ENCODE data around the gene ASXL3. TPM values are rescaled to one million over a fixed set of nuclear protein-coding genes. Genes with fewer than 3 reads are reported as not detected.

The ASXL3 gene
- total and polyA plus RNA-seq, 2 donors (not counting 1 experiment from before 2014, with no cell fraction given) = 0.02 TPM; not detected in 1

DNA sequence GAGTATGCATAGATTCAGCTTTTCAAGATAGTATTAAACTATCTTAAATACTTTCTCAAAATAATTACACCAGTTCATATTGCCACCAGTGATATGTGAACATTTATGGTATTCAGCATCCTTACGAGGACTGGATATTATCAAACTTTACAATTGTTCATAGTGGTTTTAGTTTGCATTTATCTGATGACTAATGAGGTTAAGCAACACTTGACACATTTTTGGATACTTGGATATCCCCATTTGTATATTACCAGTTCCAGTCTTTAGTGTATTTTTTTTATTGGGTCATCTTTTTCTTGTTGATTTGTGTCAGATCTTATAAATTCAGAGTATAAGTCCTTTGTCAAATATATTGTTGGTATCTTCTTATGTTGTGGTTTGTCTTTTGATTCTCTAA, 128.4 kb downstream of the ASXL3 start:
- Histone ChIP-seq H3K4me1 (ENCODE audit: control insufficient read depth in 2 of 2, insufficient read depth in 2 of 2, low read length in 2 of 2) (no peaks in the 10 kb centered on the region), H3K27ac (ENCODE audit: low read length in 2 of 2) (no peak overlapping the region), H3K9ac (ENCODE audit: low read length) (no peak overlapping the region), H2AFZ (ENCODE audit: insufficient read depth, low read depth, low read length, poor library complexity, severe bottlenecking) (no peak overlapping the region), H3K36me3 (replicated peaks in 1 of 2; ENCODE audit: control extremely low read depth in 1 of 2, control insufficient read depth in 1 of 2, extremely low read depth in 1 of 2, insufficient read depth in 2 of 2, low read length in 1 of 2) (no peaks in the 10 kb centered on the region), H4K20me1 (ENCODE audit: control insufficient read depth, insufficient read depth, low read length, poor library complexity, severe bottlenecking) (no peaks in the 10 kb centered on the region), H3K79me2 (ENCODE audit: control insufficient read depth, insufficient read depth, low read length) (no peaks in the 10 kb centered on the region), H3K4me3 (ENCODE audit: control extremely low read depth in 1 of 5, extremely low read depth in 1 of 5, insufficient read depth in 1 of 5, low read depth in 2 of 5, low read length in 4 of 5) (no peak overlapping the region), H3K4me2 (replicated peaks; ENCODE audit: low read depth, low read length, poor library complexity, severe bottlenecking) (no peak overlapping the region), H3K9me3 (ENCODE audit: control extremely low read depth in 1 of 3, control insufficient read depth in 2 of 3, insufficient read depth in 1 of 3, low read length in 2 of 3) (no peaks in the 10 kb centered on the region), H3K27me3 (replicated peaks in 1 of 4; ENCODE audit: control extremely low read depth in 1 of 4, control insufficient read depth in 3 of 4, insufficient read depth in 4 of 4, low read length in 3 of 4) (no peaks in the 10 kb centered on the region)
- POLR2A ChIA-PET = no interaction called here
- intact Hi-C loops (cut with micrococcal nuclease) = no loop called here
- no CpG with 5 or more reads among the region's 1 CpG for WGBS (ENCODE audit: insufficient coverage)
- CTCF ChIA-PET = no interaction called here
- H3K9me3 Mint-ChIP-seq (ENCODE audit: insufficient read depth) = no peaks in the 10 kb centered on the region
- no peak overlapping the region for H3K27ac Mint-ChIP-seq
- DNase-seq = no peak
- no peaks in the 10 kb centered on the region for H3K27me3 Mint-ChIP-seq
- H3K4me1 Mint-ChIP-seq = no peaks in the 10 kb centered on the region
- no peak overlapping the region for H3K4me3 Mint-ChIP-seq
- TF ChIP-seq, protein P1, sequence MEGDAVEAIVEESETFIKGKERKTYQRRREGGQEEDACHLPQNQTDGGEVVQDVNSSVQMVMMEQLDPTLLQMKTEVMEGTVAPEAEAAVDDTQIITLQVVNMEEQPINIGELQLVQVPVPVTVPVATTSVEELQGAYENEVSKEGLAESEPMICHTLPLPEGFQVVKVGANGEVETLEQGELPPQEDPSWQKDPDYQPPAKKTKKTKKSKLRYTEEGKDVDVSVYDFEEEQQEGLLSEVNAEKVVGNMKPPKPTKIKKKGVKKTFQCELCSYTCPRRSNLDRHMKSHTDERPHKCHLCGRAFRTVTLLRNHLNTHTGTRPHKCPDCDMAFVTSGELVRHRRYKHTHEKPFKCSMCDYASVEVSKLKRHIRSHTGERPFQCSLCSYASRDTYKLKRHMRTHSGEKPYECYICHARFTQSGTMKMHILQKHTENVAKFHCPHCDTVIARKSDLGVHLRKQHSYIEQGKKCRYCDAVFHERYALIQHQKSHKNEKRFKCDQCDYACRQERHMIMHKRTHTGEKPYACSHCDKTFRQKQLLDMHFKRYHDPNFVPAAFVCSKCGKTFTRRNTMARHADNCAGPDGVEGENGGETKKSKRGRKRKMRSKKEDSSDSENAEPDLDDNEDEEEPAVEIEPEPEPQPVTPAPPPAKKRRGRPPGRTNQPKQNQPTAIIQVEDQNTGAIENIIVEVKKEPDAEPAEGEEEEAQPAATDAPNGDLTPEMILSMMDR (IDR thresholded peaks at IDR 0.05) = no peak
- no peak for TF ChIP-seq EZH2 (IDR thresholded peaks at IDR 0.05; ENCODE audit: borderline replicate concordance, insufficient read depth, low read depth, low read length, poor library complexity, severe bottlenecking)
- ATAC-seq (ENCODE audit: low read depth) = no peak

DNA sequence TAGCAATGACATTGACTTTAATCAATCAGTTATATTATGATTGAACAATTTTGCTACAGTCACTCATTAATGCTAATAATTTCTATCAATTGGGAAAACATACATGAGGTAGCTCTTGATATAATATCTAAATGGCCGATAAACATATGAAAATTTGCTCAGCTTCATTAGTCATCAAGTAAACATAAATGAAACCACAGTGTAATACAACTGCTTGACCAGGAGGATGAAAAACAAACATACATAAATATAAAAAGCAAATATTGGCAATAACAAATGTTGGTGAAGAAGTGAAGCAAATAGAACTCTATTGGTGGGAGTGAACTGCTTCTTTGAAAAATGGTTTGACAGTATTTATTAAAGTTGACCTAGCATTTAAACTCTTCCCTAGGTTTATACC, 130.9 kb downstream of the ASXL3 start:
- no CpG with 5 or more reads among the region's 1 CpG for WGBS (ENCODE audit: insufficient coverage)
- H3K4me2 ChIP-seq (replicated peaks; ENCODE audit: low read depth, low read length, poor library complexity, severe bottlenecking) = no peak overlapping the region

More for the DNA sequence above, 130.9 kb downstream of the ASXL3 start:
- ChIA-PET POLR2A (no interaction called here), CTCF (no interaction called here)
- intact Hi-C loops (cut with micrococcal nuclease) = no loop called here
- Histone ChIP-seq H3K4me3 (ENCODE audit: control extremely low read depth in 1 of 5, extremely low read depth in 1 of 5, insufficient read depth in 1 of 5, low read depth in 2 of 5, low read length in 4 of 5) (no peak overlapping the region), H4K20me1 (ENCODE audit: control insufficient read depth, insufficient read depth, low read length, poor library complexity, severe bottlenecking) (no peaks in the 10 kb centered on the region), H3K4me1 (ENCODE audit: control insufficient read depth in 2 of 2, insufficient read depth in 2 of 2, low read length in 2 of 2) (no peaks in the 10 kb centered on the region), H3K27ac (ENCODE audit: low read length in 2 of 2) (no peak overlapping the region), H3K9ac (ENCODE audit: low read length) (no peak overlapping the region), H3K79me2 (ENCODE audit: control insufficient read depth, insufficient read depth, low read length) (no peaks in the 10 kb centered on the region), H3K36me3 (replicated peaks in 1 of 2; ENCODE audit: control extremely low read depth in 1 of 2, control insufficient read depth in 1 of 2, extremely low read depth in 1 of 2, insufficient read depth in 2 of 2, low read length in 1 of 2) (no peaks in the 10 kb centered on the region), H2AFZ (ENCODE audit: insufficient read depth, low read depth, low read length, poor library complexity, severe bottlenecking) (no peak overlapping the region), H3K27me3 (replicated peaks in 1 of 4; ENCODE audit: control extremely low read depth in 1 of 4, control insufficient read depth in 3 of 4, insufficient read depth in 4 of 4, low read length in 3 of 4) (no peaks in the 10 kb centered on the region), H3K9me3 (ENCODE audit: control extremely low read depth in 1 of 3, control insufficient read depth in 2 of 3, insufficient read depth in 1 of 3, low read length in 2 of 3) (no peaks in the 10 kb centered on the region)
- TF ChIP-seq, protein P1 (IDR thresholded peaks at IDR 0.05) = no peak
- no peak for TF ChIP-seq EZH2 (IDR thresholded peaks at IDR 0.05; ENCODE audit: borderline replicate concordance, insufficient read depth, low read depth, low read length, poor library complexity, severe bottlenecking)
- Mint-ChIP-seq H3K4me3 (no peak overlapping the region), H3K4me1 (no peaks in the 10 kb centered on the region), H3K9me3 (ENCODE audit: insufficient read depth) (no peaks in the 10 kb centered on the region), H3K27me3 (no peaks in the 10 kb centered on the region), H3K27ac (no peak overlapping the region)
- ATAC-seq (ENCODE audit: low read depth) (no peak), DNase-seq (no peak)
